ENCODE measurements around the gene LSM3. TPM values are rescaled to one million over a fixed set of nuclear protein-coding genes. Genes with fewer than 3 reads are reported as not detected.

The LSM3 gene
- total and polyA plus RNA-seq, 12 donors = 4.1 to 25.8 (median 9.5) TPM

DNA sequence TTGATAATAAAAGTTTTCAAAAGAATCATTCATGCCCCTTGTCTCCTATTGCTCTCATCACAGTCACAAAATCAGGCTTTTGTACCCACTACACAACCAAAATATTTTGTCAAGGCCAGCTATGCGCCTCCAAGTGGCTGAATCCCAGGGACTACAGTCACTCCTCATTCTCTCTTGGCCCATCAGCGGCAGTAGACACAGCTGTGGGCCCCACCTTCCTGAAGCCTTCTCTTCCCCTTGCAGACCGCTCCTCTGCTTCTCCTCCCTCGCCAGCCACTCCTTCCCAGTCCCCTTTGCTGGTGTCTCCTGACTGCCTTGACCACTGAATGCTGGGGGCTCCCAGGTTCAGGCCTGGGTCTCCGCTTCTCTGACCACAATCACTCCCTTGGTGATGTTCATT is 52.1 kb downstream of the LSM3 start:
- DNase-seq = no peak
- H3K4me3 ChIP-seq = no peak overlapping the region
- intact Hi-C loops (cut with DNase I) = no loop called here
- no peaks in the 10 kb centered on the region for H3K27me3 ChIP-seq
- no peaks in the 10 kb centered on the region for H3K9me3 ChIP-seq (replicated peaks in 1 of 3)
- H3K4me1 ChIP-seq (replicated peaks in 1 of 2) = peaks cover 0 to 4% of the 10 kb centered on the region in 2 donors
- no peak overlapping the region for H3K27ac ChIP-seq
- TF ChIP-seq, protein P1, sequence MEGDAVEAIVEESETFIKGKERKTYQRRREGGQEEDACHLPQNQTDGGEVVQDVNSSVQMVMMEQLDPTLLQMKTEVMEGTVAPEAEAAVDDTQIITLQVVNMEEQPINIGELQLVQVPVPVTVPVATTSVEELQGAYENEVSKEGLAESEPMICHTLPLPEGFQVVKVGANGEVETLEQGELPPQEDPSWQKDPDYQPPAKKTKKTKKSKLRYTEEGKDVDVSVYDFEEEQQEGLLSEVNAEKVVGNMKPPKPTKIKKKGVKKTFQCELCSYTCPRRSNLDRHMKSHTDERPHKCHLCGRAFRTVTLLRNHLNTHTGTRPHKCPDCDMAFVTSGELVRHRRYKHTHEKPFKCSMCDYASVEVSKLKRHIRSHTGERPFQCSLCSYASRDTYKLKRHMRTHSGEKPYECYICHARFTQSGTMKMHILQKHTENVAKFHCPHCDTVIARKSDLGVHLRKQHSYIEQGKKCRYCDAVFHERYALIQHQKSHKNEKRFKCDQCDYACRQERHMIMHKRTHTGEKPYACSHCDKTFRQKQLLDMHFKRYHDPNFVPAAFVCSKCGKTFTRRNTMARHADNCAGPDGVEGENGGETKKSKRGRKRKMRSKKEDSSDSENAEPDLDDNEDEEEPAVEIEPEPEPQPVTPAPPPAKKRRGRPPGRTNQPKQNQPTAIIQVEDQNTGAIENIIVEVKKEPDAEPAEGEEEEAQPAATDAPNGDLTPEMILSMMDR (IDR thresholded peaks at IDR 0.05) = no peak
- TF ChIP-seq POLR2A (IDR thresholded peaks at IDR 0.05) = no peak
- WGBS, 4 donors = 84 to 94% (median 93%) methylated on average over 5 of the region's 5 CpGs
- H3K36me3 ChIP-seq (replicated peaks in 1 of 2) = no peaks in the 10 kb centered on the region

DNA sequence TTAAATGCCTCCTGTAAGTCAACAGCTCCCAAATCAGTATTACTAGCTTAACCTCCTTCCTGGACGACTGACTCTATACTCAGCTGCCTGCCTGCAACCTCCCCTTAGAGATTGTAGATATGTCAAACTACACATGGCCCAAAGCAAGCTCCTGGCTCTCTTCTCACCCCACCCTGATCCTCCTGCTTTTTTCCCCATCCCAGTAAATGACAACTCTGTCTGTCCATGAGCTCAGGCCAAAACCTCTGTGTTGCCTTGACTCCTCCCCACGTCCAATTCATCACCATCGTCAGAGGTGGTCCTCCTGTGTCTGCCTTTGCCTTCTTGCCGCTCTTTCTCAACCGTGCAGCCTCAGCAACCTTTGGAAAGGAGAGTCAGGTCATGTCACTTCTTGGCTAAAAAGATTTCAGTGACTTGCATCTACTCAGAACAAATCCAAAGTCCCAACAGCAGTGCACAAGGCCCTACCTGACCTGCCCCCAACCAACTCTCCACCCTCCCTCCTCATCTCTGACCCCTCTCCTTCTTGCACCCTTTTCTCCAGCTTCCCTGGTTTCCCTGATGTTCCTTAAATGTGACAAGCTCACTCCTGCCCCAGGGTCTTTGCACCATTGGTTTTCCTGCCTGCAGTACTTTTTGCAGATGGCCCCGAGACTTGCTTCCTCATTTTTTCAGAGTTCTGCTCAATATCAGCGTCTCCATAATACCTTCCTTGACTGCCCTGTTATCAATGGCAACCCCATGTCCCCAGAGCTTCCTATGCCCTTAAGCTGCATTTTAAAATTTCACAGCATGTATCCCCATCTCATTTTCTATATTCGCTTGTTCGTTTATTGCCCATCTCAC is 52.8 kb downstream of the LSM3 start:
- intact Hi-C loops (cut with DNase I) = no loop called here
- DNase-seq = no peak
- TF ChIP-seq, protein P1 (IDR thresholded peaks at IDR 0.05) = no peak
- no peak for TF ChIP-seq POLR2A (IDR thresholded peaks at IDR 0.05)
- no peaks in the 10 kb centered on the region for H3K27me3 ChIP-seq
- WGBS, 4 donors = 74 to 87% (median 79%) methylated on average over 9 of the region's 9 CpGs
- H3K4me1 ChIP-seq (replicated peaks in 1 of 2) = no peaks in the 10 kb centered on the region
- H3K27ac ChIP-seq = no peak overlapping the region
- H3K36me3 ChIP-seq (replicated peaks in 1 of 2) = no peaks in the 10 kb centered on the region
- no peaks in the 10 kb centered on the region for H3K9me3 ChIP-seq (replicated peaks in 1 of 3)
- no peak overlapping the region for H3K4me3 ChIP-seq

DNA sequence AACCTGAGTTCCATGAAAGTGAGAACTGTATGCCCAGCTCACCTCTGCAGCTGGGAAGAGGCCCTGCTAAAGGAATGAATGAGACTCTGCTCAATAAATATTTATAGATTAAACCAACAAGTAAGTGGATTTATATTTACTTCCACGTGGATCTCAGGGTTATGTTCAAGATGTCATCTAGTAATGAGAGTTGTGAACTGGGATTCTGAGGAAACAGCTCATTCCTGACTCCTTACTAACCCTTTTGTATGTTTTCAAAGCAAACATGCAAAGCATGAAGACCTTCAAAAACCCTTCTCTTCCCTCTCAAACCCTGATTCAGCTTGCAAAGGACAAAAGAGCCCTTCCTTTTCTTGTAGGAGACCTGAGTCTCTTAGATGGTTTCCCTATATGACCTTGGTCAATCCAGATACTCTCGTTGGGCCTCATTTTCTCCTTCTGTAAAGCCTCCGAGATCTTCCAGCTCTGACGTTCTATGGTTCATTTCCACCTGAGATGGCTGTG is 53.4 kb downstream of the LSM3 start:
- no peak overlapping the region for H3K27ac ChIP-seq
- no peak for DNase-seq
- no peaks in the 10 kb centered on the region for H3K4me1 ChIP-seq (replicated peaks in 1 of 2)
- no peaks in the 10 kb centered on the region for H3K27me3 ChIP-seq
- H3K4me3 ChIP-seq = no peak overlapping the region
- WGBS, 4 donors = 64 to 71% (median 67%) methylated on average over 4 of the region's 4 CpGs
- no peaks in the 10 kb centered on the region for H3K9me3 ChIP-seq (replicated peaks in 1 of 3)
- TF ChIP-seq, protein P1 (IDR thresholded peaks at IDR 0.05) = no peak
- TF ChIP-seq POLR2A (IDR thresholded peaks at IDR 0.05) = no peak
- H3K36me3 ChIP-seq (replicated peaks in 1 of 2) = no peaks in the 10 kb centered on the region
- intact Hi-C loops (cut with DNase I) = no loop called here

DNA sequence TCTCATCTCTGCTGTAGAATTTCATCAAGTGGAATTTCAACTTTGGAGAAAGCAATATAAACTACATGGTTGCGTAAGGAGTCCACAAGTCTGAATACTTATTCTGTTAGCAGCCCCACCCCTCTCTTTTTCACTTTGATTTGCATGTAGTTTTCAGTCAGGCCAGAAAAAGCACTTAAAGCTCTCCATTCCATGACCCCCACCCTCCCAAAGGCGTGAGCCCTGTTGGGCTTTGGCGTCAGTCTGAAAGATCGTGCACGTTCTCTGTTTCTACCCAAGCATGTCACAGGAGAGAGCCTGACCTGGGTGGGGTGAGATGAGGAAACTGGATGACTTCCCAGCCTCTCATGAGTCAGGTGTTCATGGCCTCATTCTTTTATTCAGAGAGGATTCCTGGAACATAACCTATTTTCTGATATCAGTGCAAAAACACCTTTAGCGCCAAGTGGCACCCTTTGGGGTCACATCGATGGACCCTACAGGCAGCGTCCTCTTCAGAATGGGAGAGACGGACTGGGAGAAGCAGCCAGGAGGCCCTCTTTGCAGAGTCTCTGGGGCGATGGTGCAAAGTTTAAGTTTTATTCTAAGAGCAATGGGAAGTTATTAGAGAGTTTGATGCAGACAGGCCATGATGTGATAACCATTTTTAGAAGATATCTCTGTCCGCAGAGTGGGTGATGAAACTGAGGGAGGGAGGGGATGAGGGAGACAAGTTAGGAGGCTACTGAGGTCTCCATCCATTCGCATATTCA is 55.8 kb downstream of the LSM3 start:
- TF ChIP-seq, protein P1 (IDR thresholded peaks at IDR 0.05) = no peak
- no peak for TF ChIP-seq POLR2A (IDR thresholded peaks at IDR 0.05)
- Histone ChIP-seq H3K9me3 (replicated peaks in 1 of 3) (no peaks in the 10 kb centered on the region), H3K4me1 (replicated peaks in 1 of 2) (no peaks in the 10 kb centered on the region), H3K27me3 (no peaks in the 10 kb centered on the region), H3K36me3 (replicated peaks in 1 of 2) (no peaks in the 10 kb centered on the region), H3K4me3 (no peak overlapping the region), H3K27ac (peak overlapping the region in 1 of 5 donors; percentile 33)
- intact Hi-C loops (cut with DNase I) = no loop called here
- peak in 3 of 7 donors; percentile 43 to 51 (median 46) for DNase-seq
- WGBS, 4 donors = 64 to 77% (median 76%) methylated on average over 12 of the region's 12 CpGs

All from adrenal gland (tissue), 12 donors.